ENCODE data around the gene SLC22A25.
A peak's percentile ranks its signal among the peaks of the same experiment; 100 is the strongest.

The SLC22A25 gene

DNA sequence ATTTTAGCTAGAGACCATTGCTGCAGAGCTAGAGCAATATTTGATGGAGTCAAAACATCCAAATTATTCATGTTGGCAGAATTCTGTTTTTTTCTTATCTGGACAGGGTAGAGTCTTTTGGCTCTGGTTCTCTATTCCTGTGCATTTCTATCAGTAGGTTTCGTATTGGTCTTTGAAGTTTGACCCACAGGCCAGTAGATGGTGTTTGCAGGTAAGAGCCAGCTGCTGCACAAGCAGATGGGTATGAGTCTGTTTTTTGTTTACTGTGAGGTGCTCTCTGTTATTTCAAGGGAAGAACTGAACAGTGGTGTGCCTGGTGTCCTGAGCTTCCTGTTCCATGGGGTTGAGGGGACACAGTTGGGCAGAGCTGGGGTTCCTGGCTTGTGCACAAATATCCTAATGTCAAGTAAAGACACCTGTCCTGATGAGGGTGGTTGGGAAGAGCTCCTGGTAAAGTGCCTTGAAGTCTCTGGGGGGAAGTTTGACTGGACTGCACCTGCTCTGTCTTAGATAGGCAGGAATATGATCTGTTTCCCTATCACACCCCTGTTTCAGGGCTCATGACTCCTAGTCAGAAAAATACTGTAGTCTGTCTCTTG, 34.0 kb upstream of the SLC22A25 start:
- Histone ChIP-seq H3K4me3 (ENCODE audit: severe bottlenecking) (no peak overlapping the region), H3K9me3 (ENCODE audit: severe bottlenecking) (no peaks in the 10 kb centered on the region), H3K27ac (ENCODE audit: poor library complexity, severe bottlenecking) (no peak overlapping the region), H3K27me3 (ENCODE audit: insufficient read depth, poor library complexity, severe bottlenecking) (peaks cover 22% of the 10 kb centered on the region), H3K36me3 (ENCODE audit: low read depth) (no peaks in the 10 kb centered on the region), H3K4me1 (ENCODE audit: insufficient read depth, poor library complexity, severe bottlenecking) (no peaks in the 10 kb centered on the region)
- TF ChIP-seq, protein P1, sequence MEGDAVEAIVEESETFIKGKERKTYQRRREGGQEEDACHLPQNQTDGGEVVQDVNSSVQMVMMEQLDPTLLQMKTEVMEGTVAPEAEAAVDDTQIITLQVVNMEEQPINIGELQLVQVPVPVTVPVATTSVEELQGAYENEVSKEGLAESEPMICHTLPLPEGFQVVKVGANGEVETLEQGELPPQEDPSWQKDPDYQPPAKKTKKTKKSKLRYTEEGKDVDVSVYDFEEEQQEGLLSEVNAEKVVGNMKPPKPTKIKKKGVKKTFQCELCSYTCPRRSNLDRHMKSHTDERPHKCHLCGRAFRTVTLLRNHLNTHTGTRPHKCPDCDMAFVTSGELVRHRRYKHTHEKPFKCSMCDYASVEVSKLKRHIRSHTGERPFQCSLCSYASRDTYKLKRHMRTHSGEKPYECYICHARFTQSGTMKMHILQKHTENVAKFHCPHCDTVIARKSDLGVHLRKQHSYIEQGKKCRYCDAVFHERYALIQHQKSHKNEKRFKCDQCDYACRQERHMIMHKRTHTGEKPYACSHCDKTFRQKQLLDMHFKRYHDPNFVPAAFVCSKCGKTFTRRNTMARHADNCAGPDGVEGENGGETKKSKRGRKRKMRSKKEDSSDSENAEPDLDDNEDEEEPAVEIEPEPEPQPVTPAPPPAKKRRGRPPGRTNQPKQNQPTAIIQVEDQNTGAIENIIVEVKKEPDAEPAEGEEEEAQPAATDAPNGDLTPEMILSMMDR (IDR thresholded peaks at IDR 0.05; ENCODE audit: poor library complexity, severe bottlenecking) = peak; percentile 9
- ATAC-seq (ENCODE audit: low read depth) (no peak), DNase-seq (ENCODE audit: low spot score) (no peak)

DNA sequence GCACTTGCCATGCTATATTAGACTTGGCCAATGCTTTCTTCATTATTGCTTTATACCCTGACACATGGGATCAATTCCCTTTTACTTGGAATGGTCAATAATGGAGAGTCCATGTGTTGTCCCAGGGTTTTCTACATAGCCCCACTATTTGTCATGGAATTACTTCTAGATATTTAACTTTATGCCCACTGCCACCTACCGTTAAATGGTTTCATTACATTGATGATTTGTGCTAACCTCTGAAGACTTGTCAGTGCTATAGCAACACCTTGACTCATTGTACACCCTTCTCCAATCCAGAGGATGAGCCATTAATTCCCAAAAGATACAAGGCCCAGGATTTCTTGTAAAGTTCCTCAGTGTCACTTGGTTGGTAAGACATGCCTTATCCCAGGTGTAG, 31.4 kb upstream of the SLC22A25 start:
- no peak for ATAC-seq (ENCODE audit: low read depth)
- Histone ChIP-seq H3K27me3 (ENCODE audit: insufficient read depth, poor library complexity, severe bottlenecking) (peaks cover 6% of the 10 kb centered on the region), H3K36me3 (ENCODE audit: low read depth) (no peaks in the 10 kb centered on the region), H3K4me1 (ENCODE audit: insufficient read depth, poor library complexity, severe bottlenecking) (no peaks in the 10 kb centered on the region), H3K9me3 (ENCODE audit: severe bottlenecking) (no peaks in the 10 kb centered on the region), H3K4me3 (ENCODE audit: severe bottlenecking) (no peak overlapping the region), H3K27ac (ENCODE audit: poor library complexity, severe bottlenecking) (no peak overlapping the region)
- TF ChIP-seq, protein P1 (IDR thresholded peaks at IDR 0.05; ENCODE audit: poor library complexity, severe bottlenecking) = peak; percentile 20
- no peak for DNase-seq (ENCODE audit: low spot score)

GRCh38 chr11:63273685-63274084, 30.3 kb upstream of the SLC22A25 start:
- Histone ChIP-seq H3K27me3 (ENCODE audit: insufficient read depth, poor library complexity, severe bottlenecking) (peaks cover 6% of the 10 kb centered on the region), H3K4me1 (ENCODE audit: insufficient read depth, poor library complexity, severe bottlenecking) (no peaks in the 10 kb centered on the region), H3K4me3 (ENCODE audit: severe bottlenecking) (no peak overlapping the region), H3K27ac (ENCODE audit: poor library complexity, severe bottlenecking) (no peak overlapping the region), H3K36me3 (ENCODE audit: low read depth) (no peaks in the 10 kb centered on the region), H3K9me3 (ENCODE audit: severe bottlenecking) (no peaks in the 10 kb centered on the region)
- TF ChIP-seq, protein P1 (IDR thresholded peaks at IDR 0.05; ENCODE audit: poor library complexity, severe bottlenecking) = no peak
- DNase-seq (ENCODE audit: low spot score) (no peak), ATAC-seq (ENCODE audit: low read depth) (no peak)

DNA sequence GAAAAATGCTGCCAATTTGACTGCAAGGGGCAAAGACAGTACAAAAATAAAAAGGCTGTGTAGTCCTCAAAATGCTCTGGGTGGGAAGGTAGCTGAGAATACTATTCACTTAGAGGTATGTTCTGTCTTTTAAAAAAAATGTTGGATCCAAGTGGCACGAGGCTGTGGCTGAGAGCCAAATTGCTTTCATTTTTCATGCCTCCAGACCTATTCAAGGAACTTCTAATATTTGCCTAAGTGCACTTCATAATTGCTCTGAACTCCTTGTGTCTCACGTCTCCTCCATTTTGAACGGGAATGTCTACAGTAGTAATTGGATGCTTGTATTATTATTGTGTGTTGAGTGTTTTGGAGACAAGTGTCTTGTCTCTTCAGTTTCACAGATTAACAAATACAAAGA, 19.1 kb upstream of the SLC22A25 start:
- no peak for ATAC-seq (ENCODE audit: low read depth)
- TF ChIP-seq, protein P1 (IDR thresholded peaks at IDR 0.05; ENCODE audit: poor library complexity, severe bottlenecking) = no peak

DNA sequence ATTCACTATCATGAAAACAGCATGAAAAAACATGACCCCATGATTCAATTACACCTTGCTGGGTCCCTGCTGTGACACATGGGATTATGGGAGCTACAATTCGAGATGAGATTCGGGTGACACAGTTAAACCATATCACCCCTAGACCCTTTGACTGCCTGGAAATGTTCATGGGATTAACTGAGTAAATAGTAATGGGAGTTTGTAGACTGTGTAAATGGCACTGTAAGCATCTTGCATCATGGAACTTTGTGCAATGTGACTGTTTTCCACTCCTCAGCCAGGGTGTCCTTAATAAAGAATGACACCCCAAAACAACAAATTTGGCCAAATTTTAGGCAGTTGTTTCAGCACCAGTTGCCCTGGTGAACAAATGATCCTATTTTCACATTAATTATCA, 7.9 kb upstream of the SLC22A25 start:
- Histone ChIP-seq H3K36me3 (ENCODE audit: low read depth) (no peaks in the 10 kb centered on the region), H3K27me3 (ENCODE audit: insufficient read depth, poor library complexity, severe bottlenecking) (peaks cover 3% of the 10 kb centered on the region), H3K4me1 (ENCODE audit: insufficient read depth, poor library complexity, severe bottlenecking) (no peaks in the 10 kb centered on the region), H3K4me3 (ENCODE audit: severe bottlenecking) (no peak overlapping the region), H3K27ac (ENCODE audit: poor library complexity, severe bottlenecking) (no peak overlapping the region), H3K9me3 (ENCODE audit: severe bottlenecking) (no peaks in the 10 kb centered on the region)
- ATAC-seq (ENCODE audit: low read depth) (no peak), DNase-seq (ENCODE audit: low spot score) (no peak)
- TF ChIP-seq, protein P1 (IDR thresholded peaks at IDR 0.05; ENCODE audit: poor library complexity, severe bottlenecking) = no peak

More for the DNA sequence above, 19.1 kb upstream of the SLC22A25 start:
- H3K4me3 ChIP-seq (ENCODE audit: severe bottlenecking) = no peak overlapping the region
- no peaks in the 10 kb centered on the region for H3K4me1 ChIP-seq (ENCODE audit: insufficient read depth, poor library complexity, severe bottlenecking)
- no peaks in the 10 kb centered on the region for H3K9me3 ChIP-seq (ENCODE audit: severe bottlenecking)
- no peak overlapping the region for H3K27ac ChIP-seq (ENCODE audit: poor library complexity, severe bottlenecking)
- H3K36me3 ChIP-seq (ENCODE audit: low read depth) = no peaks in the 10 kb centered on the region
- peaks cover 3% of the 10 kb centered on the region for H3K27me3 ChIP-seq (ENCODE audit: insufficient read depth, poor library complexity, severe bottlenecking)
- no peak for DNase-seq (ENCODE audit: low spot score)
